Measurements from ENCODE around the gene DPP10.

Gene DPP10

DNA sequence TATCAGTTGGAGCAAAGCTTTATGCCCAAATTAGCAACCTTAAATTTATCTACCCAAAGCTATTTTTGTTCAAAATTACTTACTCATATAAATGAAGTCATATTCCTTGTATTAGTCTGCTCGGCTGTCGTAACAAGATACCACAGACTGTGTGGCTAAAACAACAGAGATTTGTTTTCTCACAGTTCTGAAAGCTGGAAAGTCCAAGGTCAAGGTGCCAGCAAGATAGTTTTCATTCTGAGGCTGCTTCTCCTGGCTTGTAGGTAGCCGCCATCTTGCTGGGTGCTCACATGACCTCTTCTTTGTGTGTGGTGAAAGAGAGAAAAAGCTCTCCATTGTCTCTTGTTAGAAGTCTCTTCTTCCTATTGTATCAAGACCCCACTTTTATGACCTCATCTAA is 15.7 kb upstream of the DPP10 start:
- H3K4me3 ChIP-seq (ENCODE audit: low read depth, low read length), result no peak overlapping the region
- ChIA-PET POLR2A (no interaction called here), CTCF (no interaction called here)
- TF ChIP-seq, protein P1, sequence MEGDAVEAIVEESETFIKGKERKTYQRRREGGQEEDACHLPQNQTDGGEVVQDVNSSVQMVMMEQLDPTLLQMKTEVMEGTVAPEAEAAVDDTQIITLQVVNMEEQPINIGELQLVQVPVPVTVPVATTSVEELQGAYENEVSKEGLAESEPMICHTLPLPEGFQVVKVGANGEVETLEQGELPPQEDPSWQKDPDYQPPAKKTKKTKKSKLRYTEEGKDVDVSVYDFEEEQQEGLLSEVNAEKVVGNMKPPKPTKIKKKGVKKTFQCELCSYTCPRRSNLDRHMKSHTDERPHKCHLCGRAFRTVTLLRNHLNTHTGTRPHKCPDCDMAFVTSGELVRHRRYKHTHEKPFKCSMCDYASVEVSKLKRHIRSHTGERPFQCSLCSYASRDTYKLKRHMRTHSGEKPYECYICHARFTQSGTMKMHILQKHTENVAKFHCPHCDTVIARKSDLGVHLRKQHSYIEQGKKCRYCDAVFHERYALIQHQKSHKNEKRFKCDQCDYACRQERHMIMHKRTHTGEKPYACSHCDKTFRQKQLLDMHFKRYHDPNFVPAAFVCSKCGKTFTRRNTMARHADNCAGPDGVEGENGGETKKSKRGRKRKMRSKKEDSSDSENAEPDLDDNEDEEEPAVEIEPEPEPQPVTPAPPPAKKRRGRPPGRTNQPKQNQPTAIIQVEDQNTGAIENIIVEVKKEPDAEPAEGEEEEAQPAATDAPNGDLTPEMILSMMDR (IDR thresholded peaks at IDR 0.05; ENCODE audit: insufficient read depth, low read length, missing control alignments), result no peak
- DNase-seq (ENCODE audit: low read depth, low spot score), result no peak

GRCh38 chr2:114436329-114436728 is 6.1 kb upstream of the DPP10 start:
- no peak for DNase-seq (ENCODE audit: low read depth, low spot score)
- H3K4me3 ChIP-seq (ENCODE audit: low read depth, low read length), result no peak overlapping the region
- TF ChIP-seq, protein P1 (IDR thresholded peaks at IDR 0.05; ENCODE audit: insufficient read depth, low read length, missing control alignments), result no peak
- CTCF ChIA-PET, result no interaction called here
- POLR2A ChIA-PET, result no interaction called here

GRCh38 chr2:114446571-114446970 is 4.1 kb downstream of the DPP10 start:
- TF ChIP-seq, protein P1 (IDR thresholded peaks at IDR 0.05; ENCODE audit: insufficient read depth, low read length, missing control alignments), result no peak
- POLR2A ChIA-PET, result no interaction called here
- DNase-seq (ENCODE audit: low read depth, low spot score), result no peak
- no peak overlapping the region for H3K4me3 ChIP-seq (ENCODE audit: low read depth, low read length)
- CTCF ChIA-PET, result no interaction called here

DNA sequence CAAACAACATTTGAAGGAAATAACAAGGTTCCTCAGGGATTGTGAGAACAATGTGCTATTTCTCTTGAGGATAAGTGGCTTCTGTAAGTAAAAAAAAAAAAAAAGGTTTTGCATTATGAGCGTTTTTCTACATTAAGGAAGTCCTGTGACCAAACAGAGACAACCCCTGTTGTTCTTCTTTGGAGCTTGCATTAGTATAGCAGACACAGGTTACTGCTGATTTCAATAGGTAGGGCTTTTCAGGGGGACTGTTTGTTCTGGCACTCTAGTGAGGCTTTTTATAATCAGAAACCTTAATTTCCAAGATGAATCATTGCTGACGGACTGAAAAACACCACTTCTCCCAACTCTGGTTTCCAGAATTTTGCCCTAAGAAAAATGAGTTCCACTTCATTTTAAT is 8.2 kb downstream of the DPP10 start:
- H3K4me3 ChIP-seq (ENCODE audit: low read depth, low read length), result no peak overlapping the region
- ChIA-PET POLR2A (no interaction called here), CTCF (no interaction called here)
- DNase-seq (ENCODE audit: low read depth, low spot score), result no peak
- TF ChIP-seq, protein P1 (IDR thresholded peaks at IDR 0.05; ENCODE audit: insufficient read depth, low read length, missing control alignments), result no peak

DNA sequence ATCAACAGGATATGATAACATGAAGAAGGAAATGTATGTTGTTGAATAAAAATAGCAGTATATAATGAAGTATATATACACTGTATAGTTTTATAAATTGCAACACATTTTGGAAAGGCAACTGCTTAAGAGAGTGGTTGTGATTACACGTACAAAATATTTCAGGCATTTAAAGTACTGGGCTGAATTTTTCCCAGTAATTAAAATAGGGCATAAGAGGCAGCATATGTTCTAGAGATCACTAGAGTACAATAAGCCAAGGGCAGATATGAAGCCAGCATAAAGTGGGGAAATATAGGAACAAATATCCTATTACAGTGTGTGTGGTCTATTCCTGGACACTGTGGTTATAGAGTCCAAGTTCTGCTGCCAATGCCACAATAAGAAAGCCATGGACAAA is 14.1 kb downstream of the DPP10 start:
- POLR2A ChIA-PET, result no interaction called here
- TF ChIP-seq, protein P1 (IDR thresholded peaks at IDR 0.05; ENCODE audit: insufficient read depth, low read length, missing control alignments), result no peak
- DNase-seq (ENCODE audit: low read depth, low spot score), result no peak
- CTCF ChIA-PET, result no interaction called here
- no peak overlapping the region for H3K4me3 ChIP-seq (ENCODE audit: low read depth, low read length)

GRCh38 chr2:114457956-114458355 is 15.5 kb downstream of the DPP10 start:
- ChIA-PET CTCF (no interaction called here), POLR2A (no interaction called here)
- DNase-seq (ENCODE audit: low read depth, low spot score), result no peak
- TF ChIP-seq, protein P1 (IDR thresholded peaks at IDR 0.05; ENCODE audit: insufficient read depth, low read length, missing control alignments), result no peak
- H3K4me3 ChIP-seq (ENCODE audit: low read depth, low read length), result no peak overlapping the region

Data from AG04449 (cell line).